ENCODE results near the gene AP2S1.

AP2S1 gene

DNA sequence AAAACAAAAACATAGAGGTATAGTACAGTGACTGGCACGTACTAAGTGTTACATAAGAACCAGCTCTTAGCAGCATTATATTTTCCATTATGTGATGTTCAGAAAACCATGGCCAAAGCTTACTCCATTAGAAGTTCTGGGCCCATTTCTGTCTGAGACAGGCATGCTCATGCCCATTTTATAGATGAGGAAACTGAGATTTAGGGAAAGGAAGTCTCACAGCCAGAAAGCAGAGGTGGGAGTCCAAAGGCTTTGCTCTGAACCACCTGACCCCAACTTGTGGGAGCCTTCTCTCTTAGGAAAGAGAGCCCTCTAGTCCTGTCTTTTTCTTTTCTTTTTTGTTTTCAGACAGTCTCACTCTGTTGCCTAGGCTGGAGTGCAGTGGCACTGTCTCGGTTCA lies 2.3 kb downstream of the AP2S1 start:
- TF ChIP-seq SIN3A (IDR thresholded peaks at IDR 0.05; ENCODE audit: borderline replicate concordance, insufficient read depth, low read length) (no peak), FOXP2 (optimal IDR thresholded peaks at IDR 0.05; ENCODE audit: borderline replicate concordance, extremely low read depth, extremely low read length, insufficient read depth) (no peak), TAF1 (IDR thresholded peaks at IDR 0.05; ENCODE audit: borderline replicate concordance, insufficient read depth, low read length) (no peak), POLR2AphosphoS5 (IDR thresholded peaks at IDR 0.05; ENCODE audit: low read depth, low read length) (no peak), REST (IDR thresholded peaks at IDR 0.05; ENCODE audit: insufficient read depth in 1 of 2, low read depth in 2 of 2, low read length in 2 of 2) (no peak)

GRCh38 chr19:46847528-46847927 lies 3.1 kb downstream of the AP2S1 start:
- TF ChIP-seq FOXP2 (optimal IDR thresholded peaks at IDR 0.05; ENCODE audit: borderline replicate concordance, extremely low read depth, extremely low read length, insufficient read depth): no peak

GRCh38 chr19:46845959-46846459 lies 4.6 kb downstream of the AP2S1 start:
- TF ChIP-seq POLR2AphosphoS5 (IDR thresholded peaks at IDR 0.05; ENCODE audit: low read depth, low read length) (peak; percentile 40; the same call in 1 of the 2 replicates), REST (IDR thresholded peaks at IDR 0.05; ENCODE audit: insufficient read depth in 1 of 2, low read depth in 2 of 2, low read length in 2 of 2) (no peak)

DNA sequence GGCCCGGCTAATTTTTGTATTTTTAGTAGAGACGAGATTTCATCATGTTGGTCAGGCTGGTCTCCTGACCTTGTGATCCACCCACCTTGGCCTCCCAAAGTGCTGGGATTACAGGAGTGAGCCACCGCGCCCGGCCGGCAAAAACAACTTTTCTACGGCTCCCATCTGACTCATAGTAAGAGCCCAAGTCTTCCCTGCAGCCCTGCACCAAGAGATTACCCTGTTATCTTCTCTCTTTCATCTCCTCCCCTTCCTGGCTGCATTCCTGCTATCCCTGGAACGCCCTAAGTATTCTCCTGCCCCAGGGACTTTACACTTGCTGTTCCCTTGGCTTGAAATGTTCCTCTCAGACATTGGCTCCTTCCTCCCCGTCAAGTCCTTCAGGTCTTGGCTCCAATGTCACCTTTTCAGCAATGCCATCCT lies 6.6 kb downstream of the AP2S1 start:
- no peak for TF ChIP-seq REST (IDR thresholded peaks at IDR 0.05; ENCODE audit: insufficient read depth in 1 of 2, low read depth in 2 of 2, low read length in 2 of 2)
- TF ChIP-seq SIN3A (IDR thresholded peaks at IDR 0.05; ENCODE audit: borderline replicate concordance, insufficient read depth, low read length): no peak
- TF ChIP-seq TAF1 (IDR thresholded peaks at IDR 0.05; ENCODE audit: borderline replicate concordance, insufficient read depth, low read length): no peak
- no peak for TF ChIP-seq POLR2AphosphoS5 (IDR thresholded peaks at IDR 0.05; ENCODE audit: low read depth, low read length)
- no peak for TF ChIP-seq FOXP2 (optimal IDR thresholded peaks at IDR 0.05; ENCODE audit: borderline replicate concordance, extremely low read depth, extremely low read length, insufficient read depth)

DNA sequence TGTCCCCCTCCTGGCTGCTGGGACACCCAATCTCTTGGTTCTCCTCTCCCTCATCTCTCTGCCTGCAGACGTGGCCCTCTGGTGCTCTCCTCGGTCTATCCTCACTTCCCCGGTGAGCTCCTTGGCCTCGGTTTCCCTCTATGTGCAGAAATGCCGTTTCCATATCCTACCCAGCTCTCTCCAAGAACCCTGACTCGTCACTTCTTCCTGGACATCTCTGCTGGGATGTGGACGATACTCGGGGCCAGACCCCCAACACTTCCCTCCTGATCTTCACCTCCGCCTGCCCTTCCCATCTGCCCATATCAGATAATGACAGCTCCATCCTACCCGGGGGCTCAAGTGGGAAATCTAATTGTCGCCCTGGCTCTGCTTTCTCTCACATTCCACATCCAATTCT lies 7.9 kb downstream of the AP2S1 start:
- TF ChIP-seq POLR2AphosphoS5 (IDR thresholded peaks at IDR 0.05; ENCODE audit: low read depth, low read length): no peak
- TF ChIP-seq FOXP2 (optimal IDR thresholded peaks at IDR 0.05; ENCODE audit: borderline replicate concordance, extremely low read depth, extremely low read length, insufficient read depth): no peak
- TF ChIP-seq REST (IDR thresholded peaks at IDR 0.05; ENCODE audit: insufficient read depth in 1 of 2, low read depth in 2 of 2, low read length in 2 of 2): no peak
- no peak for TF ChIP-seq TAF1 (IDR thresholded peaks at IDR 0.05; ENCODE audit: borderline replicate concordance, insufficient read depth, low read length)
- no peak for TF ChIP-seq SIN3A (IDR thresholded peaks at IDR 0.05; ENCODE audit: borderline replicate concordance, insufficient read depth, low read length)

Data from PFSK-1 (cell line).